Mesodermal cell (in vitro differentiated cells): Measurements from ENCODE around the gene MPC1L.

Experiments
- H3K27ac ChIP-seq: 2 replicates; pipeline ENCODE4 v1.7.0; 2013; ENCODE audit warnings: mild to moderate bottlenecking, low read depth, low read length, moderate library complexity; ENCODE audit not compliant: severe bottlenecking
- H3K36me3 ChIP-seq: 2 replicates; pipeline ENCODE4 v1.7.1; 2013; ENCODE audit warnings: mild to moderate bottlenecking, low read length, moderate library complexity; ENCODE audit not compliant: control insufficient read depth, insufficient read depth
- H3K4me1 ChIP-seq: one replicate; pipeline ENCODE4 v1.7.1; 2013; ENCODE audit warnings: mild to moderate bottlenecking, low read length; ENCODE audit not compliant: insufficient read depth, control insufficient read depth, poor library complexity, severe bottlenecking
- H3K4me3 ChIP-seq: 2 replicates; pipeline ENCODE4 v1.7.0; 2013; ENCODE audit warnings: low read length, control low read depth, mild to moderate bottlenecking; ENCODE audit not compliant: insufficient read depth, poor library complexity, severe bottlenecking; ENCODE audit errors: extremely low read depth
- H3K9me3 ChIP-seq: 2 replicates; pipeline ENCODE4 v1.7.1; 2013; ENCODE audit warnings: mild to moderate bottlenecking, low read length, moderate library complexity; ENCODE audit not compliant: control insufficient read depth
- WGBS, 2 experiments: methylation state at CpG; one replicate each; pipeline ENCODE4 v1.1.5; 2013; ENCODE audit warnings: missing lambda C conversion rate in 2 of 2; ENCODE audit not compliant: insufficient coverage in 2 of 2; 5-methylcytosine and 5-hydroxymethylcytosine counted together

Gene MPC1L

GRCh38 chrX:40660381-40660780 lies 37.2 kb downstream of the MPC1L start:
- Histone ChIP-seq H3K27ac (no peak overlapping the region), H3K36me3 (peaks cover 52% of the 10 kb centered on the region), H3K9me3 (no peaks in the 10 kb centered on the region), H3K4me3 (no peak overlapping the region), H3K4me1 (no peaks in the 10 kb centered on the region)
- 94% methylated on average over 2 of the region's 5 CpGs for WGBS, 2 experiments

DNA sequence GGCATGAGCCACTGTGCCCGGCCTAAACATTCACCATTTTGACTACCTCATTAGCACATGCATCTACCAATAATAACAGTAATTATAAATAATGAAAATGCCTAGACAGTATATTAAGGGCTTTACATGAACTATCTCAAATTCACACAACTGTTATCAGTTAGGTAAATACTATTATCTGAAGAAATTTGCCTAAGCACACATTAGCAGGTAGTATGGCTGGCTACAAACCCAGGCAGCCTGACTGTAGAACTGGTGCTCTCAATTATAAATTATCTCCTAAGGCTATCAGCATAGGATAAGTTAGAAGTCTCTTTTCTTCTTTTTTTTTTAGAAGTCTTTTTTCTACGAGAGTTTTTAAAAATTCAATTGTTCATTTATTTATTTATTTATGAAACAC lies 38.3 kb downstream of the MPC1L start:
- Histone ChIP-seq H3K27ac (no peak overlapping the region), H3K36me3 (peaks cover 60% of the 10 kb centered on the region), H3K9me3 (no peaks in the 10 kb centered on the region), H3K4me1 (no peaks in the 10 kb centered on the region), H3K4me3 (no peak overlapping the region)
- no CpG with 5 or more reads among the region's 2 CpGs for WGBS, 2 experiments

DNA sequence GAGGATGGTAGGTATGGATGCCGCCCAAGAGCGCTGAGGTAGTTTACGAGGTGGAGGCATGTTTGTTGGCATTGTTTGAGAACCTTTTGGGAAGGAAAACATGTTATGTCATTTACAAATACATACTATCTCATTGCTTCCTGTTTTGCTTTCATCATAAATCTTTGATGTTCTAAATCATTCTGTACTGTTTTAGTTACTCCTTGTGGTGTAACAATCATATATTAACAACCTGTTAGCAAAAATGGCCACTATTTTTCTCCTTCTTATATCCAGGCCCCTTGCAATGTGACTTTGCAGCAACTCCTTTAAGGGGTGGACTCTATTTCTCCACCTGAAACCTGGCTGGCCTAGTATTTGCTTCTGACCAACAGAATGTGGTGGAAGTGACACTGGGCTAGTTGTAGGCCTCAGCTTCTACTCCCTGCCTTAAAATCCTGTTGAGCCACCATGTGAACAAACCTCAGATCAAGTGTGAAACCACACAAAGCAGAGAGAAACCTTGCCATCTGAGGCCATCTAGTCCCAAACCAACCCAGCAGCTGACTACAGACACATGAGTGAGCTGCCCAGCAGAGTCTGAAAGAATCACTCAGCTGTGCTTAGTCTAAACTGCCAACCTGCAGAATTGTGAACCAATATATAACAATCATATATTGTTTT lies 40.0 kb downstream of the MPC1L start:
- H3K27ac ChIP-seq: no peak overlapping the region
- peaks cover 65% of the 10 kb centered on the region for H3K36me3 ChIP-seq
- H3K9me3 ChIP-seq: no peaks in the 10 kb centered on the region
- no CpG with 5 or more reads among the region's 3 CpGs for WGBS, 2 experiments
- no peaks in the 10 kb centered on the region for H3K4me1 ChIP-seq
- no peak overlapping the region for H3K4me3 ChIP-seq

GRCh38 chrX:40663880-40664630 lies 40.8 kb downstream of the MPC1L start:
- Histone ChIP-seq H3K4me3 (no peak overlapping the region), H3K27ac (peak overlapping the region; percentile 45), H3K4me1 (no peaks in the 10 kb centered on the region), H3K9me3 (no peaks in the 10 kb centered on the region), H3K36me3 (peaks cover 65% of the 10 kb centered on the region)
- 88% methylated on average over 1 of the region's 6 CpGs; no CpG with 5 or more reads in 1 of the 2 experiments for WGBS, 2 experiments

DNA sequence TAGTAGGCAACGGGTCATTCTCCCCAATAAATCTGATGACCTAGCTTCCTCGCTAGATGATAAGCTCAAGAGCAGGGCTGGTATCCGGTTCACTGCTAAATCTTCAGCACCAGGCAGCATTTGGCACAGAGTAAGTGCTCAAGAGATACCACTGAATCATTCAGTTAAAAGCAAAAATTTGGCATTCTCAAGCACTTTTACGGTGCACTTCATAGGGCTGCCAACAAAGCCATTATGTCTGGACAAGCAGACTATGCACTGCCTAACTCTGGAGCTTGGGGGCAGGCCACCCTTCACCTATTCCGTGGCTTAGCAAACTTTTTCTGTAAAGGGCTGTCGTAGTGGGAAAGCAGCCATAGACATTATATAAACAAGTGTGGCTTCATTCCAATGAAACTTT lies 47.9 kb downstream of the MPC1L start:
- no peak overlapping the region for H3K4me3 ChIP-seq
- H3K9me3 ChIP-seq: no peaks in the 10 kb centered on the region
- no peak overlapping the region for H3K27ac ChIP-seq
- 93 to 95% methylated on average over 3 to 4 of the region's 6 CpGs for WGBS, 2 experiments
- no peaks in the 10 kb centered on the region for H3K4me1 ChIP-seq
- H3K36me3 ChIP-seq: peaks cover 64% of the 10 kb centered on the region
